H1 (cell line): ENCODE measurements around the gene TPSAB1.

Experiments used
- HDAC2 ChIP-seq, 2 experiments: fragments of 300-600 bp in 1 of 2; sonication (generic) in 1 of 2; IDR thresholded peaks; 2 replicates each; pipeline ENCODE4 v1.6.1; 2011 to 2012; ENCODE audit warnings: low read depth in 2 of 2, low read length in 2 of 2, mild to moderate bottlenecking in 2 of 2, moderate library complexity in 2 of 2, borderline replicate concordance in 1 of 2, inconsistent platforms in 1 of 2
- TF ChIP-seq, protein P1 (sequence below): IDR thresholded peaks from 2 replicates; pipeline ENCODE4 v1.6.1; 2012; ENCODE audit warnings: low read length, inconsistent platforms

GRCh38 chr16:1223355-1224214, 16.9 kb upstream of the TPSAB1 start:
- TF ChIP-seq, protein P1, sequence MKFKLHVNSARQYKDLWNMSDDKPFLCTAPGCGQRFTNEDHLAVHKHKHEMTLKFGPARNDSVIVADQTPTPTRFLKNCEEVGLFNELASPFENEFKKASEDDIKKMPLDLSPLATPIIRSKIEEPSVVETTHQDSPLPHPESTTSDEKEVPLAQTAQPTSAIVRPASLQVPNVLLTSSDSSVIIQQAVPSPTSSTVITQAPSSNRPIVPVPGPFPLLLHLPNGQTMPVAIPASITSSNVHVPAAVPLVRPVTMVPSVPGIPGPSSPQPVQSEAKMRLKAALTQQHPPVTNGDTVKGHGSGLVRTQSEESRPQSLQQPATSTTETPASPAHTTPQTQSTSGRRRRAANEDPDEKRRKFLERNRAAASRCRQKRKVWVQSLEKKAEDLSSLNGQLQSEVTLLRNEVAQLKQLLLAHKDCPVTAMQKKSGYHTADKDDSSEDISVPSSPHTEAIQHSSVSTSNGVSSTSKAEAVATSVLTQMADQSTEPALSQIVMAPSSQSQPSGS = no peak
- TF ChIP-seq HDAC2 (IDR thresholded peaks at IDR 0.05; ENCODE audit: borderline replicate concordance in 1 of 2, low read depth in 2 of 2, low read length in 2 of 2) = no peak
